HEK293 (cell line): ENCODE results near the gene TMEM191C.

ENCODE experiments used
- HOXA7 ChIP-seq: sonication (generic); formaldehyde crosslinking; IDR thresholded peaks from 2 replicates; pipeline ENCODE4 v1.8.1; 2022; ENCODE audit warnings: missing genetic modification reagents, borderline replicate concordance
- KLF16 ChIP-seq: fragments of 450-650 bp; formaldehyde crosslinking; IDR thresholded peaks from 2 replicates; pipeline ENCODE4 v1.5.1; 2017; ENCODE audit warnings: missing biosample characterization, missing genetic modification characterization
- RBAK ChIP-seq: fragments of 450-650 bp; formaldehyde crosslinking; IDR thresholded peaks from 2 replicates; pipeline ENCODE4 v1.5.1; 2016; ENCODE audit warnings: missing biosample characterization, missing genetic modification characterization
- TCF7L2 ChIP-seq: IDR thresholded peaks from 2 replicates; pipeline ENCODE4 v1.6.1; 2011; ENCODE audit warnings: low read depth, mild to moderate bottlenecking, inconsistent platforms, low read length, moderate library complexity, borderline replicate concordance
- YY1 ChIP-seq: fragments of 450-650 bp; formaldehyde crosslinking; IDR thresholded peaks from 2 replicates; pipeline ENCODE4 v1.5.1; 2018; ENCODE audit warnings: missing biosample characterization, missing genetic modification characterization
- ZNF138 ChIP-seq: fragments of 450-650 bp; formaldehyde crosslinking; IDR thresholded peaks from 2 replicates; pipeline ENCODE4 v1.5.1; 2016; ENCODE audit warnings: missing biosample characterization, missing genetic modification characterization, borderline replicate concordance
- ZNF510 ChIP-seq: fragments of 450-650 bp; formaldehyde crosslinking; IDR thresholded peaks from 2 replicates; pipeline ENCODE4 v1.5.1; 2018; ENCODE audit warnings: mild to moderate bottlenecking, missing genetic modification characterization, missing biosample characterization; ENCODE audit not compliant: insufficient replicate concordance
- ZNF664 ChIP-seq: fragments of 450-650 bp; formaldehyde crosslinking; IDR thresholded peaks from 2 replicates; pipeline ENCODE4 v1.5.1; 2016; ENCODE audit warnings: missing biosample characterization, missing genetic modification characterization
- TF ChIP-seq, protein P1 (sequence below): fragments of 450-650 bp; formaldehyde crosslinking; IDR thresholded peaks from 2 replicates; pipeline ENCODE4 v1.5.1; 2017; ENCODE audit warnings: missing biosample characterization, mild to moderate bottlenecking, missing genetic modification characterization, moderate library complexity
- TF ChIP-seq, protein P2 (sequence below): fragments of 450-650 bp; formaldehyde crosslinking; IDR thresholded peaks from 2 replicates; pipeline ENCODE4 v1.5.1; 2016; ENCODE audit warnings: missing biosample characterization, missing genetic modification characterization
- TF ChIP-seq, protein P3 (sequence below): fragments of 450-650 bp; formaldehyde crosslinking; IDR thresholded peaks from 2 replicates; pipeline ENCODE4 v1.5.1; 2016; ENCODE audit warnings: missing biosample characterization, missing genetic modification characterization
- TF ChIP-seq, protein P4 (sequence below): fragments of 450-650 bp; formaldehyde crosslinking; IDR thresholded peaks from 2 replicates; pipeline ENCODE4 v1.5.1; 2016; ENCODE audit warnings: missing biosample characterization, missing genetic modification characterization
- TF ChIP-seq, protein P5 (sequence below): fragments of 450-650 bp; formaldehyde crosslinking; IDR thresholded peaks from 2 replicates; pipeline ENCODE4 v1.5.1; 2016; ENCODE audit warnings: missing biosample characterization, missing genetic modification characterization

DNA sequence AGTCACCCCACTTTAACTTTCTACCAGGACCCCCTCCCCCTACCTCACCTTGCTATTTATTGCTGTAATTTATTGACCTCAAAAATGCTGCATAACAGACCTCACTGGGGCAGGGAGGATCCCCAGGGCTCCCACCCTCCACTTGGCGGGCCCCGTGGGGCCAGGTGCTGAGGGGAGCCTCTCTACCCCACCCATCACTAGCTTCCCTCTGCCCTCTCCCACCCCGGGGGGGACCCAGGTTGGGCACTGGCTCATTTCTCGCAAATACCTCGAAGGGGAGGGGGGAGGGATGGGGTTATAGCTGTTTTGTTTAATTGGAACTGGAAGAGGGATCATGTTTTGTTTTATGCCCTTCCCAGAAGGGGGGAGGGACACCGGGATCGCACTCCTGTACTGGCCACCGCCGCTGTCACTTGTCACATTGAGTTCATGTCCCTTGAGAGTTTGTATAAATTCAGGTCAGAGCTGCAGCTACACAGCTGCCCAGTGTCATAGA, 16.3 kb upstream of the TMEM191C start:
- TF ChIP-seq ZNF138 (tag by site-specific recombination) (no peak), RBAK (tag by site-specific recombination) (no peak), ZNF510 (tag by site-specific recombination) (no peak), TCF7L2 (no peak), KLF16 (tag by site-specific recombination) (no peak), ZNF664 (no peak), YY1 (no peak), HOXA7 (CRISPR knock-in tag) (no peak)
- TF ChIP-seq, protein P1, sequence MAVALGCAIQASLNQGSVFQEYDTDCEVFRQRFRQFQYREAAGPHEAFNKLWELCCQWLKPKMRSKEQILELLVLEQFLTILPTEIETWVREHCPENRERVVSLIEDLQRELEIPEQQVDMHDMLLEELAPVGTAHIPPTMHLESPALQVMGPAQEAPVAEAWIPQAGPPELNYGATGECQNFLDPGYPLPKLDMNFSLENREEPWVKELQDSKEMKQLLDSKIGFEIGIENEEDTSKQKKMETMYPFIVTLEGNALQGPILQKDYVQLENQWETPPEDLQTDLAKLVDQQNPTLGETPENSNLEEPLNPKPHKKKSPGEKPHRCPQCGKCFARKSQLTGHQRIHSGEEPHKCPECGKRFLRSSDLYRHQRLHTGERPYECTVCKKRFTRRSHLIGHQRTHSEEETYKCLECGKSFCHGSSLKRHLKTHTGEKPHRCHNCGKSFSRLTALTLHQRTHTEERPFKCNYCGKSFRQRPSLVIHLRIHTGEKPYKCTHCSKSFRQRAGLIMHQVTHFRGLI, result no peak
- TF ChIP-seq, protein P2, sequence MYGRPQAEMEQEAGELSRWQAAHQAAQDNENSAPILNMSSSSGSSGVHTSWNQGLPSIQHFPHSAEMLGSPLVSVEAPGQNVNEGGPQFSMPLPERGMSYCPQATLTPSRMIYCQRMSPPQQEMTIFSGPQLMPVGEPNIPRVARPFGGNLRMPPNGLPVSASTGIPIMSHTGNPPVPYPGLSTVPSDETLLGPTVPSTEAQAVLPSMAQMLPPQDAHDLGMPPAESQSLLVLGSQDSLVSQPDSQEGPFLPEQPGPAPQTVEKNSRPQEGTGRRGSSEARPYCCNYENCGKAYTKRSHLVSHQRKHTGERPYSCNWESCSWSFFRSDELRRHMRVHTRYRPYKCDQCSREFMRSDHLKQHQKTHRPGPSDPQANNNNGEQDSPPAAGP (tag by site-specific recombination), result no peak
- TF ChIP-seq, protein P3, sequence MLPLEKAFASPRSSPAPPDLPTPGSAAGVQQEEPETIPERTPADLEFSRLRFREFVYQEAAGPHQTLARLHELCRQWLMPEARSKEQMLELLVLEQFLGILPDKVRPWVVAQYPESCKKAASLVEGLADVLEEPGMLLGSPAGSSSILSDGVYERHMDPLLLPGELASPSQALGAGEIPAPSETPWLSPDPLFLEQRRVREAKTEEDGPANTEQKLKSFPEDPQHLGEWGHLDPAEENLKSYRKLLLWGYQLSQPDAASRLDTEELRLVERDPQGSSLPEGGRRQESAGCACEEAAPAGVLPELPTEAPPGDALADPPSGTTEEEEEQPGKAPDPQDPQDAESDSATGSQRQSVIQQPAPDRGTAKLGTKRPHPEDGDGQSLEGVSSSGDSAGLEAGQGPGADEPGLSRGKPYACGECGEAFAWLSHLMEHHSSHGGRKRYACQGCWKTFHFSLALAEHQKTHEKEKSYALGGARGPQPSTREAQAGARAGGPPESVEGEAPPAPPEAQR (tag by site-specific recombination), result no peak
- TF ChIP-seq, protein P4, sequence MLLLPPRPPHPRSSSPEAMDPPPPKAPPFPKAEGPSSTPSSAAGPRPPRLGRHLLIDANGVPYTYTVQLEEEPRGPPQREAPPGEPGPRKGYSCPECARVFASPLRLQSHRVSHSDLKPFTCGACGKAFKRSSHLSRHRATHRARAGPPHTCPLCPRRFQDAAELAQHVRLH (tag by site-specific recombination), result no peak
- TF ChIP-seq, protein P5, sequence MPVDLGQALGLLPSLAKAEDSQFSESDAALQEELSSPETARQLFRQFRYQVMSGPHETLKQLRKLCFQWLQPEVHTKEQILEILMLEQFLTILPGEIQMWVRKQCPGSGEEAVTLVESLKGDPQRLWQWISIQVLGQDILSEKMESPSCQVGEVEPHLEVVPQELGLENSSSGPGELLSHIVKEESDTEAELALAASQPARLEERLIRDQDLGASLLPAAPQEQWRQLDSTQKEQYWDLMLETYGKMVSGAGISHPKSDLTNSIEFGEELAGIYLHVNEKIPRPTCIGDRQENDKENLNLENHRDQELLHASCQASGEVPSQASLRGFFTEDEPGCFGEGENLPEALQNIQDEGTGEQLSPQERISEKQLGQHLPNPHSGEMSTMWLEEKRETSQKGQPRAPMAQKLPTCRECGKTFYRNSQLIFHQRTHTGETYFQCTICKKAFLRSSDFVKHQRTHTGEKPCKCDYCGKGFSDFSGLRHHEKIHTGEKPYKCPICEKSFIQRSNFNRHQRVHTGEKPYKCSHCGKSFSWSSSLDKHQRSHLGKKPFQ (tag by site-specific recombination), result no peak
